ENCODE results near the gene HHIP. TPM values are rescaled to one million over a fixed set of nuclear protein-coding genes. Genes with fewer than 3 reads are reported as not detected.

Gene HHIP
- total RNA-seq, 1 donor, result 0.72 TPM

GRCh38 chr4:144656850-144657249, 10.9 kb downstream of the HHIP start:
- no peak for DNase-seq (ENCODE audit: insufficient read length, low spot score, missing footprints)
- Histone ChIP-seq H3K4me1 (ENCODE audit: insufficient read depth, low read length) (peaks cover 8% of the 10 kb centered on the region), H4K20me1 (ENCODE audit: insufficient read depth, low read length) (no peaks in the 10 kb centered on the region), H3K9me3 (ENCODE audit: low read depth, low read length) (no peaks in the 10 kb centered on the region), H3K27me3 (ENCODE audit: insufficient read depth, low read length) (no peaks in the 10 kb centered on the region), H3K4me3 (ENCODE audit: insufficient read depth, low read length) (no peak overlapping the region), H3K36me3 (ENCODE audit: insufficient read depth, low read length) (no peaks in the 10 kb centered on the region), H3K4me2 (ENCODE audit: insufficient read depth, low read length) (no peak overlapping the region), H3K27ac (ENCODE audit: low read depth, low read length) (no peak overlapping the region), H3K79me2 (ENCODE audit: insufficient read depth, low read length) (peaks cover 12% of the 10 kb centered on the region), H2AFZ (ENCODE audit: low read length) (no peak overlapping the region)
- no peak for TF ChIP-seq CTCF (IDR thresholded peaks at IDR 0.05; ENCODE audit: extremely low read depth, low read depth, low read length)

- no peaks in the 10 kb centered on the region for H3K36me3 ChIP-seq (ENCODE audit: insufficient read depth, low read length)
- no peak overlapping the region for H3K4me2 ChIP-seq (ENCODE audit: insufficient read depth, low read length)
- no peak for TF ChIP-seq CTCF (IDR thresholded peaks at IDR 0.05; ENCODE audit: extremely low read depth, low read depth, low read length)
- no peak overlapping the region for H2AFZ ChIP-seq (ENCODE audit: low read length)
- no peak for DNase-seq (ENCODE audit: insufficient read length, low spot score, missing footprints)
- peaks cover 8% of the 10 kb centered on the region for H3K4me1 ChIP-seq (ENCODE audit: insufficient read depth, low read length)
- H3K27me3 ChIP-seq (ENCODE audit: insufficient read depth, low read length), result no peaks in the 10 kb centered on the region
- no peaks in the 10 kb centered on the region for H4K20me1 ChIP-seq (ENCODE audit: insufficient read depth, low read length)
- peaks cover 1% of the 10 kb centered on the region for H3K79me2 ChIP-seq (ENCODE audit: insufficient read depth, low read length)
- H3K27ac ChIP-seq (ENCODE audit: low read depth, low read length), result no peak overlapping the region
- H3K9me3 ChIP-seq (ENCODE audit: low read depth, low read length), result no peaks in the 10 kb centered on the region
- no peak overlapping the region for H3K4me3 ChIP-seq (ENCODE audit: insufficient read depth, low read length)
Observed at GRCh38 chr4:144658015-144658567, 12.1 kb downstream of the HHIP start.

- Histone ChIP-seq H2AFZ (ENCODE audit: low read length) (no peak overlapping the region), H4K20me1 (ENCODE audit: insufficient read depth, low read length) (no peaks in the 10 kb centered on the region), H3K79me2 (ENCODE audit: insufficient read depth, low read length) (no peaks in the 10 kb centered on the region), H3K36me3 (ENCODE audit: insufficient read depth, low read length) (no peaks in the 10 kb centered on the region), H3K27me3 (ENCODE audit: insufficient read depth, low read length) (no peaks in the 10 kb centered on the region), H3K4me2 (ENCODE audit: insufficient read depth, low read length) (peak overlapping the region; percentile 33), H3K4me3 (ENCODE audit: insufficient read depth, low read length) (no peak overlapping the region), H3K27ac (ENCODE audit: low read depth, low read length) (no peak overlapping the region), H3K9me3 (ENCODE audit: low read depth, low read length) (no peaks in the 10 kb centered on the region), H3K4me1 (ENCODE audit: insufficient read depth, low read length) (peaks cover 8% of the 10 kb centered on the region)
- TF ChIP-seq CTCF (IDR thresholded peaks at IDR 0.05; ENCODE audit: extremely low read depth, low read depth, low read length), result no peak
- DNase-seq (ENCODE audit: insufficient read length, low spot score, missing footprints), result no peak
Observed at GRCh38 chr4:144658903-144659302, 12.9 kb downstream of the HHIP start.

GRCh38 chr4:144659447-144659846, 13.5 kb downstream of the HHIP start:
- Histone ChIP-seq H3K4me3 (ENCODE audit: insufficient read depth, low read length) (no peak overlapping the region), H2AFZ (ENCODE audit: low read length) (no peak overlapping the region), H4K20me1 (ENCODE audit: insufficient read depth, low read length) (no peaks in the 10 kb centered on the region), H3K4me2 (ENCODE audit: insufficient read depth, low read length) (no peak overlapping the region), H3K36me3 (ENCODE audit: insufficient read depth, low read length) (no peaks in the 10 kb centered on the region), H3K27me3 (ENCODE audit: insufficient read depth, low read length) (no peaks in the 10 kb centered on the region), H3K4me1 (ENCODE audit: insufficient read depth, low read length) (peaks cover 8% of the 10 kb centered on the region), H3K79me2 (ENCODE audit: insufficient read depth, low read length) (no peaks in the 10 kb centered on the region), H3K9me3 (ENCODE audit: low read depth, low read length) (no peaks in the 10 kb centered on the region), H3K27ac (ENCODE audit: low read depth, low read length) (no peak overlapping the region)
- no peak for DNase-seq (ENCODE audit: insufficient read length, low spot score, missing footprints)
- no peak for TF ChIP-seq CTCF (IDR thresholded peaks at IDR 0.05; ENCODE audit: extremely low read depth, low read depth, low read length)

All from osteoblast (primary cell).